GM21528 (cell line): Measurements from ENCODE around the gene LRRC73.

Experiments used
- ATAC-seq: cut with Tn5 transposase; IDR thresholded peaks from one replicate; pipeline ENCODE4 v1.9.1; 2021; ENCODE audit warnings: mild to moderate bottlenecking, moderate library complexity; ENCODE audit not compliant: unreplicated experiment, low FRiP score

The LRRC73 gene

GRCh38 chr6:43493833-43494232, 16.3 kb downstream of the LRRC73 start:
- ATAC-seq: no peak

GRCh38 chr6:43493230-43493629, 16.9 kb downstream of the LRRC73 start:
- ATAC-seq: no peak

GRCh38 chr6:43492673-43493072, 17.5 kb downstream of the LRRC73 start:
- ATAC-seq: no peak

GRCh38 chr6:43491750-43492661, 18.1 kb downstream of the LRRC73 start:
- ATAC-seq: no peak

GRCh38 chr6:43490523-43490939, 19.6 kb downstream of the LRRC73 start:
- ATAC-seq: no peak

GRCh38 chr6:43489277-43490072, 20.7 kb downstream of the LRRC73 start:
- no peak for ATAC-seq

GRCh38 chr6:43488667-43489276, 21.4 kb downstream of the LRRC73 start:
- ATAC-seq: no peak

- ATAC-seq: no peak
Measured at GRCh38 chr6:43481591-43482236, 28.4 kb downstream of the LRRC73 start.

GRCh38 chr6:43481075-43481474, 29.1 kb downstream of the LRRC73 start:
- no peak for ATAC-seq

- ATAC-seq: no peak
Measured at GRCh38 chr6:43478008-43478372, 32.2 kb downstream of the LRRC73 start.

GRCh38 chr6:43477235-43478007, 32.7 kb downstream of the LRRC73 start, which contains the start of gene TJAP1:
TSS of gene TJAP1 (plus strand) at chr6:43477570. CDS start at chr6:43499002, 21,432 bp downstream.
- peak; percentile 91 for ATAC-seq

GRCh38 chr6:43476746-43477145, 33.4 kb downstream of the LRRC73 start:
- no peak for ATAC-seq

GRCh38 chr6:43475516-43475915, 34.6 kb downstream of the LRRC73 start:
- ATAC-seq: no peak

- ATAC-seq: no peak
Measured at GRCh38 chr6:43472515-43472914, 37.6 kb downstream of the LRRC73 start.

GRCh38 chr6:43471399-43471798, 38.7 kb downstream of the LRRC73 start:
- no peak for ATAC-seq

- no peak for ATAC-seq
Measured at GRCh38 chr6:43469947-43470346, 40.2 kb downstream of the LRRC73 start.

GRCh38 chr6:43468748-43469681, 41.1 kb downstream of the LRRC73 start:
- no peak for ATAC-seq

- no peak for ATAC-seq
Measured at GRCh38 chr6:43468240-43468639, 41.9 kb downstream of the LRRC73 start.

GRCh38 chr6:43467752-43468151, 42.4 kb downstream of the LRRC73 start:
- ATAC-seq: no peak
